Fibroblast of gingiva (primary cell): ENCODE measurements around the gene IL31RA.

ENCODE experiments used
- DNase-seq: peaks from one replicate; pipeline ENCODE4 v3.0.0-alpha.2; 2011; ENCODE audit warnings: low read depth

The IL31RA gene

DNA sequence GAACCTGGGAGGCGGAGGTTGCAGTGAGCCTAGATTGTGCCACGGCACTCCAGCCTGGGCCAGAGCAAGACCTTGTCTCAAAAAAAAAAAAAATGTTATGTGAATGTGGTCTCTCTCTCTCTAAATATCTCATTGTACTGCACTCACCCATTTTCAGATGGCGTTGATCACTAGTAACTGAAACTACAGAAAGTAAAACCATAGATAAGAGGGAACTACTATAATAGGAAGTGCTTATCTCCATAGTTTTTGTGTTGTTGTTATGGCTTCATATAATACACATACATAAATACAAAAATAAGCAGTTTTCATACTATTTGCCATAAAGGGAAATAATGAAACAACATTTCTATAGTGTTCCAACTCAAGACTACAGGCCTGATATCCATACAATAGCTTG, 9.1 kb downstream of the IL31RA start:
- no peak for DNase-seq

DNA sequence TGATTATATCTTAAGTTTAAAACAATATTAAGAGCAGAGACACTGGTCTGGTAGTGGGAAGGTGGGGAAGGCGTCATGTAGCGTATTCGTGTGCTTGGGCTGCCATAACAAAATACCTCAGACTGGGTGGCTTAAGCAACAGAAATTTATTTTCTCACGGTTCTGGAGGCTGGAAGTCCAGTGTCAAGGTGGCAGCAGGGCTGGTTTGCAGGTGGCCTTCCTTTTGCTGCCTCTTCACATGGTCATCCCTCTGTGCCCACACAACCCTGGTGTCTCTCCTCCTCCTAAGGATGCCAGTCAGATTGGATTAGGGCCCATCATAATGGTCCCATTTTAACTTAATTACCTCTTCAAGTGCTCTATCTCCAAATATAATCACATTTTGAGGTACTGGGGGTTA, 9.6 kb downstream of the IL31RA start:
- no peak for DNase-seq

DNA sequence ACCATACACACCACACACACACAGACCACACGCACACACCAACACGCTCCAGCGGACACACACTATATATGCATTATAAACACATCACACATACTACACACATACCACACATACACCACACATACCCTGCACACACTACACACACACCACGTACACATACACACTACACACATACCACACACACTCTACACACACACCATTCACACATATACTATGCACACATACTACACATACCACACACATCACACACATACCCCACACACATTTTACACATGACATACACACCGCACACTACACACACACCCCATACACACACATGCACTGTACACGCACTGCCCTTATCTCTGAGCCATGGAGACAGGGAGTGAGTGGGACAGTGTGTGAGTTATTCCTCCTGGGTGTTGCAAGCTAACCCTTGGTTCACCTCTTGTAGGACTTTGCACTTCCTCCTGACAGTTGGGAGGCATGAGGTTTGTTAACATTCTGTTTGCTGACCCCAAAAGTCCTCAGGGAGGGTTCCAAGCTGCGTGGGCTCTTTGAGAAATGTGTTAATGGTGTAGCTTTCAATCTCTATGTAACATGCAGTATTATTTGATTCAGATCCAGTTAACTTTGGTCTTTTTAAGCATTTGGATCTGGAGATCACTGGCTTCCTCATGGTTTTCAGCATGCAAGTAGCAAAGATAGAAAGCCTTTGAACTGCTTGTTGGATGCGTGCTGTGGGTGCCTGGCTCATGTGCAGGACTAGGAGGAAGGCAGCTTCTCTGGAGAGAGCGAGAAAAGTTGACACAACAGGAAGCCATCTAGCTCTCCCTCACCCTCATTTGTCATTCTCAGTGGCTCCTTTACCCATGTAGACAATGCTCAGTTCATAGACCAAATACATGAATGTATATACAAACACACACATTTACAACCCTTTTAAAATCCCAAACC, 13.7 kb downstream of the IL31RA start:
- DNase-seq = no peak

- DNase-seq = peak; percentile 9
These were observed 14.7 kb downstream of the IL31RA start for GRCh38 chr5:55865831-55866230.

GRCh38 chr5:55866485-55866884, 15.3 kb downstream of the IL31RA start:
- DNase-seq = no peak

DNA sequence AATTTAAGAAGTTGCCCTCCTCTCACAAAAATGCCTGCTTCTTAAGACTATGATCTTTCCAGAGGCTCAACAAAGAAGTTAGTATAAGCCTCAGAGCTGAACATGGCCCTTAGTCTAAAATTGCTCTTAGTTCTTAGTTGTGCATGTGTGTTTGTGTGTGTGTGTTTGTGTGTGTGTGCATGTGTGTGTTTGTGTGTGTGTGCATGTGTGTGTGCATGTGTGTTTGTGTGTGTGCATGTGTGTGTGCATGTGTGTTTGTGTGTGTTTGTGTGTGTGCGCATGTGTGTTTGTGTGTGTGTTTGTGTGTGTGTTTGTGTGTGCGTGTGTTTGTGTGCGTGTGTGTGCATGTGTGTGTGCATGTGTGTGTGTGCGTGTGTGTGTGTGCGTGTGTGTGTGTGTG, 15.8 kb downstream of the IL31RA start:
- DNase-seq = no peak

GRCh38 chr5:55868846-55869245, 17.7 kb downstream of the IL31RA start:
- DNase-seq = peak; percentile 86

- no peak for DNase-seq
These were observed 18.7 kb downstream of the IL31RA start for GRCh38 chr5:55869847-55870246.

- DNase-seq = no peak
These were observed 22.1 kb downstream of the IL31RA start for GRCh38 chr5:55873234-55873633.

DNA sequence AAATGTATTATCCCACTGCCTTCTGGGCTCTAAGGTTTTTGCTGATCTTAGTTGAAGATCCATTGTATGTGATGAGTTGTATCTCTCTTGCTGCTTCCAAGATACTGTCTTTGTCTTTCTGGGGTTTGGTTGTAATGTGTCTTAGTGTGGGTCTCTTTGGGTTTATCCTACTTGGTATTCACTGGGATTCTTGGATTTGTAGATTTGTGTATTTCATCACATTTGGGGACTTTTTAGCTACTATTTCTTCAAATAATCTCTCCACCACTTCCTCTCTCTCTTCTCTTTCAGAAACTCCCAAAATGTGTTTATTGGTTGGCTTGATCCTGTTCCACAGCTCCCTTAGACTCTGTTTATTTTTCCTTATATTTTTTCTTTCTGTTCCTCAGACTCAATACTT, 26.5 kb downstream of the IL31RA start:
- DNase-seq = no peak

DNA sequence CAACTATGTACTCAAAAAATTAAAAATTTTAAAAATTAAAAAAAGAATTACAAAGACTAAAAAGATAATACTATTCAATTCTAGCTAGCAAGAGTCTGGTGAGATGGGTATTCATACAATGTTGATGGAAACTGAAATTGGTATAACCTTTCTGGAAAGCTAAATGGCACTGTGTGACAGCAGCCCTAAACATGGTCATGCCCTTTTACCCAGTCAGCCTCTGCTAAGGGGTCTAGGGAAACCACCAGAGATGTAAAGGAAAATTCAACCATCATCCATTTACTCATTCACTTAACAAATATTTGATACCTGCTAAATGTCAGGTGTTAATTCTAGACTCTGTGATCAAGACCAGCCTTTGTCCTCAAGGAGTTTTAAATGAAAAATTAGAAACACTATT, 29.3 kb downstream of the IL31RA start:
- no peak for DNase-seq

- no peak for DNase-seq
These were observed 34.2 kb downstream of the IL31RA start for GRCh38 chr5:55885359-55885758.

GRCh38 chr5:55888205-55888604, 37.0 kb downstream of the IL31RA start:
- DNase-seq = no peak

DNA sequence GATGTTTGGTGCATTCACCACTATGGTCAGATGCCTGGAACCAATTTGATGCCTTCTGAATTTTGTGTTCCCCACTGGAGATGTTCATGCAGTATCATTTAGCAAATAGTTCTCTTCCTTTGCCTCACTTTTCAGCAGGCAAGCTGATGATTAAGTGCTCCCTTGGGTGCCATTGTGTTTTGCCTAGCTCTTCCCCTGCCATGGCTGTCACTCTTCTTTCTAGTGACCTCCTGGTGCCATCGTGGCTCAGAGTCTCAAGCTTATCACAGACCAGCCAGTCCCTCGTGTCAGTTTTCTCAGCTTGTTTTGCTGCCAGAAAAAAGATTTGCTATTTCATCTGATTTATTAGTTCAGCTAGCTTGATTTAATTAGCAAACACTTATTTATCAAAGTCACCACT, 41.3 kb downstream of the IL31RA start:
- DNase-seq = no peak

- no peak for DNase-seq
These were observed 43.0 kb downstream of the IL31RA start for GRCh38 chr5:55894135-55894534.

- no peak for DNase-seq
These were observed 44.2 kb downstream of the IL31RA start for GRCh38 chr5:55895346-55895745.

- DNase-seq = no peak
These were observed 45.1 kb downstream of the IL31RA start for GRCh38 chr5:55896238-55896637.

GRCh38 chr5:55896663-55897062, 45.5 kb downstream of the IL31RA start:
- peak; percentile 37 for DNase-seq

GRCh38 chr5:55897206-55897894, 46.2 kb downstream of the IL31RA start:
- DNase-seq = no peak

DNA sequence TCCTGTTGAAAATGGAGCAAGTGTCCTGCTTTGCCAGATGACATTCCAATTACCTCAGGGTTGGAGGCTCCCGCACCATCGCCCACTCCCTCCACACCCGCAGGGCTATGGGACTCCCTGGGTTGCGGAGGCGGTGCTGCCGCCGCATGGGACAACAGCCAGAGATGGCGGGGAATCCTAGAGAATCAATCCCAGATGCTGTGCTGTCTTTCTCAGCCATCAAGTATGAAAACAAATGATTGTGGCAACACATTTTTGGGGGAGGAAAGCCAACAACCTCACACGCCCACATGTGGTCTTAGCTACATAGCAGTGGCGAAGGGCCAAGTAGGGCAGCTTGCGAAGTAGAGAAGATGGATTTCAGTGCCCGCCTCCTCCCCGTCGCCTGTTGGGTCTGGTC, 46.7 kb downstream of the IL31RA start:
- peak; percentile 98 for DNase-seq

GRCh38 chr5:55899344-55899743, 48.2 kb downstream of the IL31RA start:
- peak; percentile 38 for DNase-seq

GRCh38 chr5:55900068-55900467, 48.9 kb downstream of the IL31RA start:
- DNase-seq = no peak

- no peak for DNase-seq
These were observed 49.6 kb downstream of the IL31RA start for GRCh38 chr5:55900776-55901175.
